Motor neuron (in vitro differentiated cells): ENCODE results near the gene DDX28. TPM values are rescaled to one million over a fixed set of nuclear protein-coding genes. Genes with fewer than 3 reads are reported as not detected.
A peak's percentile ranks its signal among the peaks of the same experiment; 100 is the strongest.
"Not testable (repeated sequence)": the region's sequence is repeated elsewhere in the genome, so short reads cannot be mapped to it uniquely, and the experiment has no call there.

Experiments
- ATAC-seq, 8 experiments: fragments of 200-7000 bp; cut with Tn5 transposase; replicated peaks in 6 of 8; 2 replicates each; pipeline ENCODE4 v1.8.0; 2021; ENCODE audit warnings: mild to moderate bottlenecking in 8 of 8, moderate library complexity in 8 of 8
- H3K27ac ChIP-seq, 2 donors: fragments of 250-450 bp; sonication (Bioruptor Pico); 2 replicates each; pipeline ENCODE4 v1.9.0; 2021; ENCODE audit warnings: antibody characterized with exemption in 2 of 2, mild to moderate bottlenecking in 2 of 2, moderate library complexity in 1 of 2
- H3K4me1 ChIP-seq, 2 donors: fragments of 250-450 bp; sonication (Bioruptor Pico); replicated peaks in 1 of 2; 2 replicates each; pipeline ENCODE4 v1.6.1; 2021; ENCODE audit warnings: antibody characterized with exemption in 2 of 2, mild to moderate bottlenecking in 2 of 2, moderate library complexity in 1 of 2
- H3K4me3 ChIP-seq, 5 donors: fragments of 250-450 bp; sonication (Bioruptor Pico); 2 replicates each; pipeline ENCODE4 v1.9.0; 2021; ENCODE audit warnings: antibody characterized with exemption in 5 of 5, mild to moderate bottlenecking in 5 of 5, moderate library complexity in 4 of 5
- WGBS, 10 experiments: fragments of 450-650 bp; shearing (Covaris generic); methylation state at CpG; one replicate each; pipeline ENCODE4 v1.0.0; 2022; 5-methylcytosine and 5-hydroxymethylcytosine counted together
- in situ Hi-C, 9 experiments: fragments of 400-800 bp; cut with MboI; loops; one replicate each; pipeline ENCODE4 v1.15.0; 2021; ENCODE audit warnings: low sequenced_read_pairs in 9 of 9, low pct_unique_long_range_greater_than_20kb in 2 of 9; ENCODE audit not compliant: unreplicated experiment in 9 of 9
- total RNA-seq, 8 experiments: library from RNA; unstranded; fragments of 300-600 nt; gene quantifications; 2 replicates each; pipeline versions ENCODE4 v1.2.3 to v1.2.4, GENCODE V29; 2022

Gene DDX28
- total RNA-seq, 8 experiments from 2014 or later: 5.6 to 15.8 (median 9.0) TPM

DNA sequence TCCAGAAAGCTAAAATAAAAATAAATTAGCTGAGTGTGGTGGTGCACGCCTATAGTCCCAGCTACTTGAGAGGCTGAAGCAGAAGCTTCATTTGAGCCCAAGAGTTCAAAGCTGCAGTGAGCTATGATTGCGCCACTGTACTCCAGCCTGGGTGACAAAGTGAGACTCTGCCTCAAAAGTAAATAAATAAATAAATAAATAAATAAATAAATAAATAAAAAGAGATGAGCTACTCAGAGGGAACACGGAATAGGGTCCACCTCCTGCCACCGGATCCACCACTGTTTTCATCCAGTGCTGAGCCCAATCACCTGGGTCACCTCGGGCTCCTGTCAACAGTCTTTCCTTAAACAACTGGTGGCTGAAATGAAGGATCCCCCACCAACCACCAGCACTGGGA, 36.1 kb downstream of the DDX28 start:
- in situ Hi-C loops: no loop called here
- WGBS, 10 experiments: 70 to 100% (median 84%) methylated on average over 1 to 4 of the region's 5 CpGs; no CpG with 5 or more reads in 2 of the 10 experiments

DNA sequence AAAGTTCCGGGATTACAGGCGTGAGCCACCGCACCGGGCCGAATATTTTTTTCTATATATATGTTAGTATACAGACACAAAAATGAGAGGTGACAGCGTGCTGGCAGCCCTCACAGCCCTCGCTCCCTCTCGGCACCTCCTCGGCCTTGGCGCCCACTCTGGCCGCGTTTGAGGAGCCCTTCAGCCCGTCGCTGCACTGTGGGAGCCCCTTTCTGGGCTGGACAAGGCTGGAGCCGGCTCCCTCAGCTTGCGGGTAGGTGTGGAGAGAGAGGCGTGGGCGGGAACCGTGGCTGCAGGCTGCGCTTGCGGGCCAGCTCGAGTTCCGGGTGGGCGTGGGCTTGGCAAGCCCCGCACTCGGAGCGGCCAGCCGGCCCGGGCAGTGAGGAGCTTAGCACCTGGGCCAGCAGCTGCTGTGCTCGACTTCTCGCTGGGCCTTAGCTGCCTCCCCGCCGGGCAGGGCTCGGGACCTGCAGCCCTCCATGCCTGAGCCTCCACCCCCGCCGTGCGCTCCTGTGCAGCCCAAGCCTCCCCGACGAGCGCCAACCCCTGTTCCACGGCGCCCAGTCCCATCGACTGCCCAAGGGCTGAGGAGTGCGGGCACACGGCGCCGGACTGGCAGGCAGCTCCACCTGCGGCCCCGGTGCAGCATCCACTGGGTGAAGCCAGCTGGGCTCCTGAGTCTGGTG, 40.9 kb downstream of the DDX28 start:
- Histone ChIP-seq H3K4me3 (no peak overlapping the region), H3K27ac (no peak overlapping the region), H3K4me1 (peaks cover 6 to 11% of the 10 kb centered on the region in 2 donors)
- WGBS, 10 experiments: 85 to 100% (median 94%) methylated on average over 2 to 9 of the region's 49 CpGs; no CpG with 5 or more reads in 5 of the 10 experiments
- ATAC-seq: no peak
- in situ Hi-C loops: no loop called here

More for the DNA sequence above, 36.1 kb downstream of the DDX28 start:
- no peak overlapping the region for H3K27ac ChIP-seq
- H3K4me3 ChIP-seq: no peak overlapping the region
- no peak for ATAC-seq
- peaks cover 6 to 11% of the 10 kb centered on the region in 2 donors for H3K4me1 ChIP-seq

DNA sequence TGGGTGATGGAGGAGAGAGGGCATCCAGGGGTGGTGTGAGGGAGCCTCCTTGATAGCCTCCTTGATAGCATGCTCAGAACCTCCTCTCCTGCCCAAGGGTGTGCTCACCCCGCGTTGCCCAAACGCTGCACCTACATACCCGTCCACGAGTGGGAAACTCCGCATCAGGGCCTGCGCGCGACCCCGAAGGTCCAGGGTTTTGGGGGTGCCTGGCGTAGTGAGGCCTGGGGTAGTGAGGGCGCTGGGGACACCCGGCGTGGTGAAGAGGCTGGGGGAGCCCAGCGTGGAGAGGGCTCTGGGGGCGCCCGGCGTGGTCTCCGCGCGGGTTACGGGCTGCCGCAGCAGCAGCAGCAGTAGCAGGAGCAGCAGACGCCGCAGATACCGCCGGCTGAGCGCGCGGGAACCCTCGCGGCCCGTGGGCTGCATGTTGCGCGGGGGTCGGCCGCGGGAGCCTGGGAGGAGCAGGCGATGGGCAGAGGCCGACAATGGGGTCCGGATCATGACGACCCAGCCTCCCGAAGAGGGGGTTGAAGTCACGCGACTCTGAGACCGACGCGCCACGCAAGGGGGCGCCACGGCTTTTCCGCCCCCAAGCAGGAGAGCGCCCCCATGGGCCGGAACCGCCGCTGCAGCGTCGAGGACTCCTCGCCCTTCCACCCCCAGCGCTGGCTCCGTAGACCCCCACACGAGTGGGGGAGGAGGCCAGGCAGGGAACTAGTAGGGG, 42.9 kb downstream of the DDX28 start, which contains the start of gene DPEP3:
TSS of gene DPEP3 (minus strand) at position 545 of the 724 bp plus-strand sequence. CDS start at position 426, 119 bp downstream.
- no peak for ATAC-seq
- Histone ChIP-seq H3K27ac (no peak within 1 kb of the TSS), H3K4me3 (no peak within 1 kb of the TSS), H3K4me1 (peaks cover 5 to 7% of the 10 kb centered on the region in 2 donors)
- WGBS, 10 experiments: 88 to 100% (median 90%) methylated on average over 1 to 22 of the region's 62 CpGs; no CpG with 5 or more reads in 7 of the 10 experiments
- in situ Hi-C loops: no loop called here

GRCh38 chr16:67977469-67978227, 45.4 kb downstream of the DDX28 start:
- no peak for ATAC-seq
- WGBS, 10 experiments: 40 to 94% (median 76%) methylated on average over 1 to 8 of the region's 9 CpGs; no CpG with 5 or more reads in 5 of the 10 experiments
- in situ Hi-C loops: no loop called here

GRCh38 chr16:67977005-67977404, 46.0 kb downstream of the DDX28 start:
- 44% methylated on average over 5 of the region's 5 CpGs; no CpG with 5 or more reads in 9 of the 10 experiments for WGBS, 10 experiments
- ATAC-seq: no peak
- in situ Hi-C loops: no loop called here
- Histone ChIP-seq H3K4me1 (no peaks in the 10 kb centered on the region), H3K27ac (no peak overlapping the region), H3K4me3 (no peak overlapping the region)

More at GRCh38 chr16:67977469-67978227, 45.4 kb downstream of the DDX28 start:
- no peaks in the 10 kb centered on the region for H3K4me1 ChIP-seq
- H3K27ac ChIP-seq: no peak overlapping the region
- no peak overlapping the region for H3K4me3 ChIP-seq

DNA sequence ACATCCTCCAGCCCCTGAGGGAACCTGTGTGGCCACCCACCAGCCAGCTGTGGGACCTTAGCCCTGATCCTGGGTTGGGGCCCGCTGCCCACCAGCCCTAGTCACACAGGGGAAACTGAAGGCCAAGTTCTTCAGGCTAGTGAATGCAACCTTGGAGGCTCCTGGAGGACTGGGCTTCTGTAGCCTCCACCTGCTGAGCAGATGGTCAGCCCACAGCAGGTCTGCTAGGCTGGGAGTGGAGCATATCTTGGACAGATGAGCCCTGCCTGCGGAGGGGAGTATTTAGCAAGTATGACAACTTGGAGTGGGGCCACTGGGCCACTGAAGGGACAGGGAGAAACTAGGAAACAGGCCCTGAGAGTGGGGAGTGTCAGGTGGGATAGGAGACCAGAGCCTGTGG, 46.8 kb downstream of the DDX28 start:
- ATAC-seq: peak in 2 of 8 experiments; percentile 47 to 56
- no peak overlapping the region for H3K27ac ChIP-seq
- in situ Hi-C loops: no loop called here
- 50% methylated on average over 1 of the region's 2 CpGs; no CpG with 5 or more reads in 9 of the 10 experiments for WGBS, 10 experiments
- no peak overlapping the region for H3K4me3 ChIP-seq
- H3K4me1 ChIP-seq: no peaks in the 10 kb centered on the region

- Histone ChIP-seq H3K4me1 (no peaks in the 10 kb centered on the region), H3K4me3 (no peak overlapping the region), H3K27ac (no peak overlapping the region)
- WGBS, 10 experiments: 0 to 80% (median 65%) methylated on average over 1 to 12 of the region's 14 CpGs; no CpG with 5 or more reads in 3 of the 10 experiments
- in situ Hi-C loops: no loop called here
- no peak for ATAC-seq
These were observed 47.5 kb downstream of the DDX28 start for GRCh38 chr16:67975321-67976105.

DNA sequence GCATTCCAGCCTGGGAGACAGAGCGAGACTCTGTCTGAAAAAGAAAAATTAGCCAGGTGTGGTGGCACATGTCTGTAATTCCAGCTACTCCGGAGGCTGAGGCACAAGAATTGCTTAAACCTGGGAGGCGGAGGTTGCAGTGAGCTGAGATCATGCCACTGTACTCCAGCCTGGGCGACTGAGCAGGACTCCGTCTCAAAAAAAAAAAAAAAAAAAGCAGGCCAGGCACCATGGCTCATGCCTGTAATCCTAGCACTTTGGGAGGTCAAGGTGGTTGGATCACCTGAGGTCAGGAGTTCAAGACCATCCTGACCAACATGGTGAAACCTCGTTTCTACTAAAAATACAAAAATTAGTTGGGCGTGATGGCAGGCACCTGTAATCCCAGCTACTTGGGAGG, 50.7 kb downstream of the DDX28 start:
- H3K27ac ChIP-seq, in situ Hi-C loops, ATAC-seq, H3K4me3 ChIP-seq, H3K4me1 ChIP-seq: not testable (repeated sequence)
- 60 to 100% (median 81%) methylated on average over 1 to 3 of the region's 7 CpGs; no CpG with 5 or more reads in 1 of the 10 experiments for WGBS, 10 experiments

DNA sequence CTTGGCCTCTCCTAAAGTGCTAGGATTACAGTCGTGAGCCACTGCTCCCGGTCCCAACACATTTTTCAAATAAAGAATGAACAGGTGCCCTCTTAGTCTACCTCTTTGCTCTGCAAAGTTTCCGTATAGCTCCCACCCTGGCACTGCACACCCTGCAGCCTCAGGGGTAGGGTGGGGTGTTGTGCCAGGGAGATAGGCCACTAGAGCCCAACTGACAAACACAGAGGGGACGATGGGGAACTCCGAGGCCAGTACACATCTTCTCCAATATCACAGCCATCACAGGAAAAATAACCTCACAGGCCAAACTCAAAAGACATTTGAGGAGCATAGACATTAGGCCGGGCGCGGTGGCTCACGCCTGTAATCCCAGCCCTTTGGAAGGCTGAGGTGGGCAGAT, 51.9 kb downstream of the DDX28 start:
- 80 to 100% (median 89%) methylated on average over 2 to 7 of the region's 9 CpGs; no CpG with 5 or more reads in 2 of the 10 experiments for WGBS, 10 experiments
- in situ Hi-C loops: no loop called here
- H3K4me1 ChIP-seq: peaks cover 0 to 5% of the 10 kb centered on the region in 2 donors
- no peak overlapping the region for H3K27ac ChIP-seq
- ATAC-seq: no peak
- H3K4me3 ChIP-seq: no peak overlapping the region

Other genes with a start within 250 kb of the DDX28 start
- gene RANBP10, start 216.7 kb downstream of the DDX28 start, total RNA-seq: 10 to 100 TPM in 2 of 8 experiments, 1 to 10 TPM in 6; 4.3 to 19.8 (median 7.6) TPM
- 10 to 100 TPM in 1 of 8 experiments, 1 to 10 TPM in 7; 1.0 to 13.0 (median 3.0) TPM for gene TSNAXIP1, start 216.3 kb downstream of the DDX28 start, total RNA-seq
- gene THAP11, start 180.9 kb downstream of the DDX28 start, total RNA-seq: 10 to 100 TPM; 17.6 to 26.9 (median 23.1) TPM
- 100 to 1,000 TPM in 5 of 8 experiments, 10 to 100 TPM in 3; 52.2 to 122 (median 108) TPM for gene NUTF2, start 176.3 kb downstream of the DDX28 start, total RNA-seq
- gene CENPT, start 175.5 kb downstream of the DDX28 start, total RNA-seq: 10 to 100 TPM; 21.4 to 42.8 (median 34.0) TPM
- 10 to 100 TPM; 25.2 to 60.8 (median 46.9) TPM for gene EDC4, start 150.2 kb downstream of the DDX28 start, total RNA-seq
- 1 to 10 TPM in 1 of 8 experiments, under 1 TPM in 5, not detected in 2; 0.33 to 1.3 (median 0.68) TPM for gene NRN1L, start 138.3 kb downstream of the DDX28 start, total RNA-seq
- gene PSKH1, start 130.0 kb downstream of the DDX28 start, total RNA-seq: 10 to 100 TPM in 6 of 8 experiments, 1 to 10 TPM in 2; 7.2 to 35.2 (median 13.9) TPM
- 1 to 10 TPM in 6 of 8 experiments, under 1 TPM in 2; 0.66 to 3.7 (median 2.3) TPM for gene CTRL, start 91.4 kb downstream of the DDX28 start, total RNA-seq
- 100 to 1,000 TPM in 1 of 8 experiments, 10 to 100 TPM in 7; 22.7 to 134 (median 36.9) TPM for gene PSMB10, start 86.4 kb downstream of the DDX28 start, total RNA-seq
- 10 to 100 TPM in 4 of 8 experiments, 1 to 10 TPM in 4; 3.2 to 20.0 (median 8.0) TPM for gene LCAT, start 79.1 kb downstream of the DDX28 start, total RNA-seq
- 10 to 100 TPM in 4 of 8 experiments, 1 to 10 TPM in 4; 5.0 to 54.9 (median 21.4) TPM for gene SLC12A4, start 54.6 kb downstream of the DDX28 start, total RNA-seq
- under 1 TPM in 1 of 8 experiments, not detected in 7; 0.66 TPM for gene DPEP3, start 42.7 kb downstream of the DDX28 start, total RNA-seq
- under 1 TPM in 3 of 8 experiments, not detected in 5; 0.13 to 0.57 (median 0.42) TPM for gene DPEP2, start 23.7 kb downstream of the DDX28 start, total RNA-seq
- gene DPEP2NB, start 7.3 kb downstream of the DDX28 start, total RNA-seq: not detected
- 10 to 100 TPM in 7 of 8 experiments, 1 to 10 TPM in 1; 9.0 to 19.2 (median 12.8) TPM for gene DUS2, start 52 bp upstream of the DDX28 start, total RNA-seq
- 10 to 100 TPM; 14.0 to 27.0 (median 19.1) TPM for gene NFATC3, start 62.1 kb upstream of the DDX28 start, total RNA-seq
- 1 to 10 TPM in 3 of 8 experiments, under 1 TPM in 5; 0.33 to 4.6 (median 0.73) TPM for gene ESRP2, start 212.9 kb upstream of the DDX28 start, total RNA-seq
- 10 to 100 TPM in 3 of 8 experiments, 1 to 10 TPM in 5; 8.3 to 25.1 (median 9.5) TPM for gene PLA2G15, start 222.1 kb upstream of the DDX28 start, total RNA-seq
- 10 to 100 TPM in 7 of 8 experiments, 1 to 10 TPM in 1; 7.5 to 36.4 (median 13.5) TPM for gene SLC7A6, start 241.3 kb upstream of the DDX28 start, total RNA-seq